ENCODE data around the gene CNTN4.

The CNTN4 gene

DNA sequence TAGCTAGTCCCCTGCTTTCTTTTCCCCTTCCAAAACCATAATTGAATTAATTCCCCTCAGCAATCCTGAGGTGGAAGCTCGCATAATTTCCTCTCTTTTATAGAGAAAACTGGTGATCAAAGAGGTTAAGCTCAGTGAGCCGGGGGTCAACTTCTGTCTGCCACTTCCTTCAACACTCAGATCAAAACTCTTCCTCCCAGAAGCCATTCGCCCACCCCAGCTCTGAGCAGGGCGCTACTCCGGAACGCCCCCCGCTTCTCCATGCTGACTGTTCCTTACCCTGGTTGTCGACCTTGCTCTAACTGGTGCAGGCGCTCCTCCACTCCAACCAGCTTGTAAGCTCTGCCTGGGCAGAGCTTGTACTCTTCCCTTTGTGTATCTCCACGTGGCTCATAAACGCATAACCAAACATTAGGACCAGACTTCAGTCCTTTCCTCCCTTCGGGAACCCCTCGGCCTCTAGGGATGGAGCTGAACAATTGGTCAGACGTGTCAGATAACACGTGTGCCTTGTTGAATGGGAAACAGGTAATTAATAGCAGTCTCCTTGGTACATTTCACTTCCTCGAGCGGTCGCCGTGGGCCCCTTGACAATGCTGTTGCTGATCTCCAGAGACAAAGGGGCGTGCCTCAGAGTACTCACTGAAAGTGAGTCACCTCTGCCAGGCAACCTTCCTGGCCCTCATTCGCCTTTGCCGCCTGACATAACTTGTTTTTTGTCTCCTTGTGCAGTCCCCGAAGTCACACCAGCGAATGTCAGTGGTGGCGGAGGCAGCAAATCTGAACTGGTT lies 939.7 kb downstream of the CNTN4 start:
- no peak for DNase-seq (ENCODE audit: low read depth in 2 of 2)

DNA sequence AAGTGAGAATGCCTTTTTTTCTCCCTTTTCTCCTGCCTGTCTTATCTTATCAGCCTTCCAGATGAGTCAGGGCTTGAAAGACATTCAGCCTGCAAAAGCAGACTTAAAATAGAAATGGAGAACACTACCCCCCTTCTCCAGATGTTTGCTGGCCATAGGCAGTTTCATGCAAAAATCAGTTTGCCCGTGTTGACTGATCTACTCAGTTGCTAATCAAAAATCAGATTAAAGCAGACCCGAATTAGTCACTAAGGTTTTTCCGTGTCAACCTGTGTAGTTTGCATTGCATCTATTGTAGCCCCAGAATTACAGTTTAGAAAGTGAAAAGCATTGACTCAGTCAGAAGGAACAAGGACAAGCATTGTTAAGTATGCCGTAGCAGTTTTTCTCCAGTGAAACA lies 955.3 kb downstream of the CNTN4 start:
- no peak for DNase-seq (ENCODE audit: low read depth in 2 of 2)

DNA sequence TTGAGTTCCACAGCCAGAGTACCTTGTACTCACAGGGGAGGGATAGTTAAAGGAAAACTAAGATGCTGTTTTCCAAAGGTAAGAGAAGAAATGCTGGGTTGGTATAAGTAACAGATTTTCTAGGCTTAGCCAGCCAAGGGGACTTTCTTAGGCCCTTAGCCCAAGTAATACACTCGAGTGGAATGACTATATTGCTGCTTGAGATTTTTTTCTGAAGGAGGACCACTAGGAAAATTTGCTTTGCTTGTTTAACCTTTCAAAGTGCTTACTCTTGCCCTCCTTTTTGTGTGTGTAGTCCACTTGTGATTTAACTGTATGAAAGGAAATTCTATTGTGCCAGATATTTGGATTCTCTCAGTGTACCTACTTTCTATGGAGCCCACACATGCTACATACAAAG lies 961.0 kb downstream of the CNTN4 start:
- no peak for DNase-seq (ENCODE audit: low read depth in 2 of 2)

DNA sequence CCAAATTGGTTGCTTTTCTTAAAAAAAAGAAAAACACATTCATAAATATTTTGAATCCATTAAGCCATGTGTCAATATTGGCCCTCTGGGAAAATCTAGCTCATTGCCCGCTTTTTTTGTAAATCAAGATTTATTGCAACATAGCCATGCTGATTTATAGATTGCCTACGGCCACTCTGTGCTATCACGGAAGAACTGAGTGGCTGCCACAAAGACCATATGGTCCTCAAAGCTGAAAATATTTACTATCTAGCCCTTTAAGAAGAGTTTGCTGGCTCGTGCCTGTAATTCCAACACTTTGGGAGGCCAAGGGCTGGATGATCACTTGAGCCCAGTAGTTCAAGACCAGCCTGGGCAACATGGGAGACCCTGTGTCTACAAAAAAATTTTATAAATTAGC lies 965.6 kb downstream of the CNTN4 start:
- DNase-seq (ENCODE audit: low read depth in 2 of 2) = no peak

DNA sequence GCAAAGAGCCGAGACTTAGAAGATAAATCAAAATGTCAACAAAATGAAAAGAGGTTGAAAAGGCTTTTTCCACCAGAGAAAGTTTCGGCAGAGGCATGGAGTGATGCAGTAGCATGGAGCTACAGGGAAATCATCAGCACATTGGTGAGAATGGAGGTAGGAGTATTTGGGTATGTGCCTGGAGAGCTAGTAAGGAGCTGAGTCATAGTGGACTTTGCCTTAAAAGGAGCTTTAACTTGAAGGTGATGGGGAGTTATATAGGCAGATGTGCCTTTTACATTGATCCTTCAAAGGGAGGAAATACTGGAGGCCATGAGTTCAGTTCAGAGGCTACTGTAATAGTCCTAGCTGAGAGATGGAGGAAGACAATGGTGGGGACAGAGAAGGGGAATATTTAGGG lies 967.2 kb downstream of the CNTN4 start:
- DNase-seq (ENCODE audit: low read depth in 2 of 2) = no peak

DNA sequence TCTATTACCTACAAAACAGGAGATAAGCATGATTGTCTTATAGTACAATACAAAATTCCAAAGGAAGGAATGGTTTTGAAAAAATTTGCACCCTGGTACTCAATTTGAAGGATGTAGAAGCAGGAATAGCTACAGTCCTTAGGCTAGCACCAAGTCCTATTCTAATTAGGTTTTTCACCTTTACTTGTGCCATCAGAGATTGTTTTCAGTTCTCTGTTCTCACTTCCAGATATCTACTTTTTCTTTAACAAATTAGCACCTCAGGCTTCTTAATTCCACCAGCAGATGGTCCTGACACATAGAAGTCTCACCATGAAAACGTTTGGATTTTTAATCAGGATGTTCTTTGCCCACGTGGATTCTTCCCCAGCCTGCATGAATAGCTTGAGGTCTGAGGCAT lies 967.7 kb downstream of the CNTN4 start:
- DNase-seq (ENCODE audit: low read depth in 2 of 2) = no peak

DNA sequence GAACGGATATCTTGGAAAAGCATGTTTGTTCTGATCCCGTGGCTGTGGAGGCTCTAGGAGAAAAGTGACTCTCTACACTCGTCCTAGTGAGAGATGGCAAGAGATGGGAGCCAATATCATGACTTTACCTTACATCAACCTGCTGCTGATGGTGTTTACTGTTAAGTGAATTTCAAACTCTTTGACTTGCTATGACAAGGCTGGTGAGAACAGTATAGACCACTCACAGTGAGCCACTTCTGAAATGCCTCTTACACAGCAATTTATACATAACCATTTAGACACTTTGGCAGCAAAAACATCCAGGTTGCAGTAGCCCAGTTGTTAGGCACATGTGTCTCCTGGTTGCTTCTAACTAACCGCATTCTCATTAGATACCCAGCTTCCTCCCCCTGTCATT lies 968.2 kb downstream of the CNTN4 start:
- DNase-seq (ENCODE audit: low read depth in 2 of 2) = no peak

DNA sequence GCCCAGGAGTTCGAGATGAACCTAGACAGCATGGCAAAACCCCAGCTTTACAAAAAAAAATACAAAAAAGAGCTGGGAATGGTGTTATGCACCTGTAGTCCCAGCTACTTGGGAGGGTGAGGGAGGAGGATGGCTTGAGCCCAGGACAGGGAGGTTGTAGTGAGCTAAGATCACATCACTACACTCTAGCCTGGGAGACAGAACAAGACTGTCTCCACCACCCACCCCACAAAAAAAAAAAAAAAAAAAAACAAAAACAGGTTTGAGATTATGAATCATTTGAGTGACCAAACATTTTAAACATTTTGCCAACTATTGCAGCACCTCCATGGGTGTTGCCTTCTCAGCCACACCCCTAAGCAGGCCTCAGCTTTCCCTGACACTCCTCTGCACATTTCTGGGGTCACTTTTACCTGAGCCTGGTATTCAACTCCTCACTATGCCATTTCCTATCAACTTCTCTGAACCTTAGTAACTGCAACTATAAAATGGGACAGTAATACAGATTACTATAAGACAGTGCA lies 969.8 kb downstream of the CNTN4 start:
- no peak for DNase-seq (ENCODE audit: low read depth in 2 of 2)

DNA sequence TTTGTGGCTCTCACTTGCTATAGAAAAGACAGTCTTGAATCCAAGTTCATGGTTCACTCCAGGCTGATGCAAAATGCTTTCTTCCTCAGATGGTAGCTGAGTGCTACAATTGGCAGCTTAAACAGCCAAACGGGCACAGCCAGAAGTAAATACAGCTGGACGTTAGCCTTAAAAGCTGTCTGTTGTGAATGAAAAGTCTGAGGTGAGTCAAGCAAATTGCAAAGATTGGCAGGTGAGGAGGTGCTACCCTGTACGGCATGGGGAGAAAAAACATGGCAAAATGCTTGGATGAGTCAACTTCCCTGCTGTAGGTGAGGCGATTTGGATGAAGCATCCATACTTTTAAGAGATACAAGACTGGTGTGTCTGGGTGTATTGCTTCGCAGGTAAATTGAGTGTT lies 971.1 kb downstream of the CNTN4 start:
- no peak for DNase-seq (ENCODE audit: low read depth in 2 of 2)

DNA sequence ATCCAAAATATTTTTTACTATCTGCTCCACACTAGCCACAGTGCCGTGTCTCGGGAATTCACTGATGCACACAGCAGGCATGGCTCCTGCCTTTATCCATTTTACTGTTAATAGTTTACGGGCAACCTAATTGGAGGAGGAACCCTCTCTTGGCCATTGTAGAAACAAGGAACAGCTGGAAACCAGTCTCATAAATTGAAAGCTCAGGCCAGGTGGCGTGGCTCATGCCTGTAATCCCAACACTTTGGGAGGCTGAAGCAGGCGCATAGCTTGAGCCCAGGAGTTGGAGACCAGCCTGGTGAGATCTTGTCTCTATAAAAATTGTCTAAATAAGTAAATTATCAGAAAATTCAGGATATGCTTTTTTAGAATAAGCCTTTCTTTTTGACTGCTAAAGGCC lies 972.5 kb downstream of the CNTN4 start:
- no peak for DNase-seq (ENCODE audit: low read depth in 2 of 2)

DNA sequence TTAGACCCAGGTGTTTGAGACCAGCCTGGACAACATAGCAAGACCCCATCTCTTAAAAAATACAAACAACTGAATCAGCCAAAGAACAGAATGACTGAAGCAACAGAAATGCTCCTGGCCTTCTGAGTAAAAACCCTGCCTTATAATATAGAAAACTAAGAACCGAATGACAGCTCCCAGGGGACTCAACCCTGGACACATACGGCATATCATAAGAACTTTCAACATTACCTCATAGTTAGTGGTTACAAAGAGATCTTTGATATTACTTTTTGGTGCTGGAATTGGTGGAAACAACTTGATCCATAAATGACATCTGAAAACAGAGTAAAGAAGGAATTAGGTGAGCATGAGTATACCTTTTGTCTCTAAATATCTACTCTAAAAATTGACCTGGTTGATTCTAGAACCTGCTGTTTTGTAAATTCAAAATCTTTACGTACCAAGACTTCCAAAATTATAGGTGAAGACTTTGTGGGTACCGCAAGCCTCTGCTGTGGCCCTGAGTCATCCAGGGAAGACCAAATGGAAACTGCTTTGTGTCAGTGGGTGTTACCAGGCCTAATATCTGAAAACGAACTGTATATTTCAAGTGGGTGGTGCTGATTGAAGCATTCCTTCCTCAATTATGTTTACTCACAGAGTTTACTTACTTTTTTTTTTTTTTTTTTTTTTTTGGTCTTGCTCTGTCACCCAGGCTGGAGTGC lies 976.0 kb downstream of the CNTN4 start:
- DNase-seq (ENCODE audit: low read depth in 2 of 2) = no peak

DNA sequence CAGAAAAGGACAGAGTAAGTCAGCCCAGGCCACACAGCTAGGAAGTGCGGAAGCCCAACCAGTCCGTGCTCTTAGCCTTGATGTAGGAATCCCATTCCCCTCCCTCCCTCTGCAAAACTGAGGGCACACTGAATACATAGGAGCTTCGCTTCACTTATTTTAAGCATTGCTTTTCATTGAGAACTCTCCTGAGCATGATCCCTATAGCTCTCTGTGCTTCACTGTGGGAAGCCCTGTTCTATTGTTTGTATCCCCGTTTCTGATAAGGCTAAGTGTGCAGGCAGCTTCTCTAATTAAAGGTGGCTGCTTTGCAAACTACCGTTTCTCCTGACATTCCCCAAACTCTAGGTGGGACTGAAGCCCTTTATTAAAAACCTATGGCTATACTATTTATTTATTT lies 981.6 kb downstream of the CNTN4 start:
- DNase-seq (ENCODE audit: low read depth in 2 of 2) = no peak

DNA sequence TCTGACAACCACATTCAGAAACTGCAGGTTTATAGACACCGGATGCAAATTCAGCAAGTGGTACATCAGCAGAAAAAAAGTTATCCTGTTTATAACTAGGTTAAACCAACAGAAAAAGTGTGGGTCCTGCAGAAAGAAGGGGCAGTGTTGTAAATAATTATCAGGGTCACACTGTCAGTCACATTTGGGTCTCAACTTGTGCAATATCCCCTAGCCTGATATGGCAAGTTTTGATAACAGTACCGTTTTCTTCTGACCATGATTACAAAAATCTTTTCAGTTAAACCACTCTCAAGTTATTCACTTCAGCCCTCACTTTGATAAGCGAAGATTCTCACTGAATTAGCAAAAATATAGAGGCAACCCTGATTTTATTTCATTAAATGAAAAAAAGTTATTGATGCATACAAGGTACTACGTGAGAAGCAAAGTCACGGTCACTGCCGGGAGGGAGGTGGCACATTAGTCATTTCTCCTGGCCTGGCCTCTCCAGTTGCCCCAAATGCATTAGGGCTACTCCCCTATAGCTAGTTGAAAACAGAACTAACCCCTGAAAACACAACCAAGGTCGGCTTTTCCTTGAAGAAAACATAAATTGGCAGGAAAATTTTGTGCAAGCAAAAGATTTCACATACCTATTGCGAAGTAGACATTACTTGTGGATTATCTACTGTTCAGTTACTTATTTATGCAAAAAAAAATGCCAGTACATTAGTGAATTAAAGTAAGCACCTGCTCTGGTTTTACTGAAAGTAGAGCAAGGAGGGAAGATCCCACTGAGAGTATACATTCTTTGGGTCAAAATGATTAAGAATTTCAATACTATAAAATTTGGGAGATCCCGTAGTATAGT lies 982.9 kb downstream of the CNTN4 start:
- no peak for DNase-seq (ENCODE audit: low read depth in 2 of 2)

DNA sequence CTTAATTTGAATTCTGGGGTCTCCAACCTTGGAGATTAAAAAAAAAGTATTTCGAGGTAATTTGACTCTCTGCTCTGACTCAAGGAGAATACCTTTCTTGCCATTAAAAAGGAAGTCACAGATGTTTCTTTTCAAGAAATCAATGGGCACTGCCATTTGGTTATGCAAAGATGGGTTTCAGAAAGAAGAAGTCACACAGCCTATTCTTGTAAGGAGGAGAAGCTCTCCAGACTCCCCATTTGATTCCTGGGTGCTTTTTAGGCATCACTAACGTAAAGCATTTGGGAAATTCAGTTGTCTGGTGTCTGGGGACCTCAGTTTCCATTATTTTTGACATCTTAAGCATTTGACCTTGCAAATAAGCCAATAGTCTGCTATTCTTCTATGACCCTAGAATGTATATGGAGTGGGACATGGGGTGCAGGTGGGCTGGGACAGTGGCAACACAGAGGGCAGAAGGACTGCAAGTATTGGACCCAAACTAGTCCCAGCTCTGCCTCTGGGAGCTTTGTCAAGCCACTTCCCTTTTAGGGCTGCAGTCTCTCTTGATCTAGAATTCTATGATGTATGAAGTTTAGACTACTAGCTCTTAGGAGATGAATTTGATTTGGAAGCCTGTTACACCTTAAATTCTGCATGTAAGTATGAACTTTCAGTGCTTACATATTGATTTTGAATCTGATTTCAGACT lies 983.7 kb downstream of the CNTN4 start:
- DNase-seq (ENCODE audit: low read depth in 2 of 2) = no peak

DNA sequence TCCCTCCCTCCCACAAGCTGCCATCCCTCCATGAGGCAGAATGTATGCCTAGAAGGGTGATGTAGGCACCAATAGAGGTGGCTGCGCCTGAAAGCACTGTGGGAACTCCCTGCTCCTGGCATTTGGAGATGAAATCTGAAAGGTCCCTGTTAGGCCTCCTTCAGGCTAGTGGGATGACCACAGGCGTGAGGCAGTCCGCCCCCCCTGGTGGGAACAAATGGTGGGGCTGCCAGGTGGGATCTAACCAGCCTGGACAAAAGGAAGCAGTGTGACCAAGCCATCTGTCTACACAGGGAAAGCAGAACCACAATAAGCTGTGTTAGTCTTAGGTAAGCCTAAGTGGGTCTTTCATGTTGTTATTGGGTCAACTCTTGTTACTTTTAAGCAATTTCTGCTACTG lies 986.2 kb downstream of the CNTN4 start:
- DNase-seq (ENCODE audit: low read depth in 2 of 2) = no peak

DNA sequence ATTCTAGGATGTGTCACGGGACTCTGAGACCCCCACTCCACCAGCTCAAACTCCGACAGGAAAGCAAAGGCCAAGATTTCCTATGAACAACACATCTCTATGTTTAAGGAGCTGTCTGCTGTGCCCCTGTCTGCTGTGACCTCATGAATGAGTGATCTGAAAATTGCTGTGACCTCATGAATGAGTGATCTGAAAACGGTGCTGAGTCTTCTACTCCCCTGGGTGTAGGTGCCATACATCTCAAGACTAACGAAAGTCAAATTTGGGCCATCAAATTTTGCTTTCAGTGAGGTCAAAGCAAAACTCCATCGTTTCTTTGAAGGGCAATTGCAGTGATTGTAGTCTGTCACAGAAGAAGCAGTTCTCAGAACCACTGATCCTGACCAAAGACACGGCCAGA lies 987.1 kb downstream of the CNTN4 start:
- DNase-seq (ENCODE audit: low read depth in 2 of 2) = no peak

DNA sequence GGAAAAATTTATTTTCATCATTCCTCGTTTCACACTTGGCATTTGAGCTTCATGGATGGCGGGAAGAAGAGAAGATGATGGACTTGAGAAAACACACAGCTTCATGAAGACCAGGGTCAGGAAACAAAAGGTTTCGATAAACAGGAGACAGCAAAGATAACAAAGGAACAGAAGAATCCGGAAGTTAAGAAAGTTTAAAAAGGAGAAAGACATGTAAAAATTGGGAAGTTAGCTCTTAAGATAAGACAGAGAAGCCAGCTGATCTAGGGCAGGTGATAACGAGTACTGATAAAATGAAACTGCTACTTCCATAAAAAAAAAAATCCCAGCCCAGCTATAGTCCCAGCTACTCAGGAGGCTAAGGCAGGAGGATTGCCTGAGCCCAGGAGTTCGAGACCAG lies 987.6 kb downstream of the CNTN4 start:
- DNase-seq (ENCODE audit: low read depth in 2 of 2) = no peak

DNA sequence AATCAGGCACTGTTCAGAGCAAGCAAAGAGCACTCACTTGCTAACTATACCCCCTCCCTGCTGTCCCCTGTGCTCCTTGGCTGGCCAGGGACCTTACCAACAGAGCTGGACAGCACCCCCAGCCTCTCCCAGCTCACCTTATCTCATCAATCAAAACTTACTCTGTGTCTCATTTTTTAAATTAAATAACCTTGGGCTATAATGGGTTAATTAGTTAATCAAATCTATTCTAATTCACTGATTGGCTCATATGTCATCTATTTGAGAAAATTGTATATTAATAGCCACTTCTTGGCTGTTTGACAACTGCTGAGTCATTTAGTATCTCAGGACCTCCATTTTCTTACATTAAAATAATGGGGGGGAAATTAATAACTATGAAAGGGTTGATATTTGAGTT lies 988.6 kb downstream of the CNTN4 start:
- DNase-seq (ENCODE audit: low read depth in 2 of 2) = no peak

DNA sequence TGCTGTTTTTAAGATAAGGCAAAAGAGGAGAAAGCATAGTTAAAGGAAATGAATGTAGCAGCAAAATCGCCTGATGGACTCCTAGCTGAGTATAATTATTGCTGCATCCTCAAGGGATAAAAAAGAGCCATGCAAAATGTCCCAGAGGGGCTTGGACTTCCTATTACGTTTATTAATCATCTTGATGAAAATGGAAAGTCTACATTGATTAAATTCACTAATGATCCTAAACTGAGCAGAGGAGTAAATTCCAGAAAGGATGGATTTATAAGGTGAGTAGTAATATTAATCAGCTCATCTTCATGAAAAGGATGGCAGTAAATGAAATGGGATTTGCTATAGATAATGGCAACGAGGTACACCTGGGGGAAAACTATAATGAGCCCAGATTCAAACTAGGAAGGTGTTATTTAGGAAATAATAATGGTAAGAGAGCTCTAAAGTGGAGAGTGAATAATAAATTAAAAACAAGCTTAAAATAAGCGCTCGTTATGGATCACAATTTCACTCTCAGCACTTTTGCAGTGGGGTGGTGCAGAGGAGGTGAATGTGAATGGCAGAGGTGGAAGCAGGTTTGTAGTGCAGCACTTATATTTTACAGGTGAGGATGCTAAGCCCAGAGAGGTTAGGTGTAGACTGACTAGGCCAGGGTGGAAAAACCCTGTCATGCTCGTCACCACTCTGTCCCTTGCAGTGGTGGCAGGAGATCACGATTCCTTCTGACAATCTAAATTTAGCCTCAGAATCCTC lies 989.2 kb downstream of the CNTN4 start:
- no peak for DNase-seq (ENCODE audit: low read depth in 2 of 2)

DNA sequence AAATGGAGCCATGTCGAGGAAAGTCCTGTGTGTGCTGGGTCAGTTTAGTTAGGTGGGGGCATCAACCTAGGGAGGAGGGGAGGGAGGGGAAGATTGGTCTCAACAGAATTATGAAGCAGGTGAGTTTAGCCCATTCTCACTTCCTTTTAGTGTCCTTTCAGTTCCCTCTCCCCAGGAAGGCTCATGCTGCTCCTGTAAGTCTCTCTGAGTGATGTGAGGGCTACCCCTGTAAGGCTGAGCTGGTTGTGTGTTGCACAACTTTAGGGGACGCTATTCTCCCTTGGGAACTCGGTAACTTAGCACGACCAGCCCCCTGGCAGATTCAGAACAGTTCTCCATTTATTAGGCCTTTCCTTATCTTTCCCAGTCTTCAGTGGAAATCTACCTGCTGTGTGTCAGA lies 990.4 kb downstream of the CNTN4 start:
- no peak for DNase-seq (ENCODE audit: low read depth in 2 of 2)

DNA sequence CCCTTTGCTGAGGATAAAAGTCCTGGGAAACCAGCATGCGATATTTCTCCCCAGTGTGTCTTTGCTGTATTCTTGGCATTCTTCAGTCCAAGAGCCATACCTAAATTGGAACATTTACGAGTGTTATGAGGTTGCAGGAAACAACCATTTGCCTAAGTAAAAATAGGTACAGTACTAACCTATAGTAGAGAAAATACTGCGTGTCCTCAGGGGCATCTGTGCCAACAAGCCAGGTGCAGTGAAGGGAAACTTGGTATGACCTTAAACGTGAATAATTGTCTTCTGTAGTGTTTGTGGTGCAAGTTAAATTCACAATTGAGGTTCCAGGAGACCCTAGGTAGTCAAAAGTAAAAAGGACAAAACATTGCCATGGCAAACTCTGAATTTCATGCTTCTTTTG lies 999.3 kb downstream of the CNTN4 start:
- no peak for DNase-seq (ENCODE audit: low read depth in 2 of 2)
